ENCODE measurements around the gene UMOD. TPM values are rescaled to one million over a fixed set of nuclear protein-coding genes. Genes with fewer than 3 reads are reported as not detected.
A peak's percentile ranks its signal among the peaks of the same experiment; 100 is the strongest.

Gene UMOD
- total RNA-seq, 1 donor from 2014 or later, result not detected

GRCh38 chr16:20348365-20349185, 3.9 kb downstream of the UMOD start:
- TF ChIP-seq CTCF (conservative IDR thresholded peaks at IDR 0.05; ENCODE audit: low read depth, low read length), result peak; percentile 27
- DNase-seq (ENCODE audit: low read depth), result no peak

GRCh38 chr16:20347666-20348364, 4.7 kb downstream of the UMOD start:
- TF ChIP-seq CTCF (conservative IDR thresholded peaks at IDR 0.05; ENCODE audit: low read depth, low read length), result no peak
- DNase-seq (ENCODE audit: low read depth), result no peak

More at GRCh38 chr16:20348365-20349185, 3.9 kb downstream of the UMOD start:
- no peak overlapping the region for H3K4me3 ChIP-seq (ENCODE audit: low read depth, low read length)

DNA sequence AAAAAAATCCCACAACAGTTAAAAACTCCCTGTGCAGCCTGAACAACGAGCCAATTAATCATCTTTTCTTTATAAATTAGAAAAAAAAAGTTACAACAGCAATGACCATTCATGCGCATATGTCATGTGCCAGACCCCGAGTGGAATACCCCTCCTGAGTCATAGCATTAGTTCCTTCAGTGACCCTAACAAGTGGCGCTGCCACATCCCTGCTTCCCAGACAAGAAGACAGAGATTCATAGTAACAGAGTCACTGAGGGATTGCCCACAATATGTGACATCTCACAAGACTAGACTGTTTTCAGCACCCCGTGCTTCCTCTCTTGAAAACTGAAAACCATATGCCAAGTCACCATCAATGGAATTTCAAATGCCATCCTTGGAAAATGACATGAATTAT, 7.9 kb downstream of the UMOD start:
- H3K4me3 ChIP-seq (ENCODE audit: low read depth, low read length), result no peak overlapping the region
- TF ChIP-seq CTCF (conservative IDR thresholded peaks at IDR 0.05; ENCODE audit: low read depth, low read length), result no peak
- DNase-seq (ENCODE audit: low read depth), result no peak

More at GRCh38 chr16:20347666-20348364, 4.7 kb downstream of the UMOD start:
- no peak overlapping the region for H3K4me3 ChIP-seq (ENCODE audit: low read depth, low read length)

- no peak for DNase-seq (ENCODE audit: low read depth)
- TF ChIP-seq CTCF (conservative IDR thresholded peaks at IDR 0.05; ENCODE audit: low read depth, low read length), result no peak
- no peak overlapping the region for H3K4me3 ChIP-seq (ENCODE audit: low read depth, low read length)
These were observed 12.8 kb downstream of the UMOD start for GRCh38 chr16:20339744-20340143.

DNA sequence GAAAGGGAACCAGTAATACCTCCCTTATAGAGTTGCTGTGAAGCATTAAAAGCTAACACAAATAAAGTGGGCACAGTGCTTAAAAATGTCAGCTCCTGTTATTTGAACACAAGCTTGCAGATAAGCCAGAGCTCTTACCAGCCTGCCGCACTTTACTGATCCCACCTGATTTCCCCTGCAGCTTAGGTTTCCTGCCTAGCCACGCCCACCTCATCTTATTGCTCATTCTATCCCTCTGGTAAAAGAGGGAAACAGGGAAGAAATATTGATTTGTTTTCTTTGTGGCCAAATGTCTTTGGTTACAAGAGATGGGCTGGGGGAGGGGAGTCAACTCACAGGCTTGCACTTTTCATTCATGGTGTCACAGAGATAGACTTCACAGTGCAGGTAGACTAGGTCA, 15.6 kb downstream of the UMOD start:
- TF ChIP-seq CTCF (conservative IDR thresholded peaks at IDR 0.05; ENCODE audit: low read depth, low read length), result no peak
- no peak overlapping the region for H3K4me3 ChIP-seq (ENCODE audit: low read depth, low read length)
- DNase-seq (ENCODE audit: low read depth), result no peak

DNA sequence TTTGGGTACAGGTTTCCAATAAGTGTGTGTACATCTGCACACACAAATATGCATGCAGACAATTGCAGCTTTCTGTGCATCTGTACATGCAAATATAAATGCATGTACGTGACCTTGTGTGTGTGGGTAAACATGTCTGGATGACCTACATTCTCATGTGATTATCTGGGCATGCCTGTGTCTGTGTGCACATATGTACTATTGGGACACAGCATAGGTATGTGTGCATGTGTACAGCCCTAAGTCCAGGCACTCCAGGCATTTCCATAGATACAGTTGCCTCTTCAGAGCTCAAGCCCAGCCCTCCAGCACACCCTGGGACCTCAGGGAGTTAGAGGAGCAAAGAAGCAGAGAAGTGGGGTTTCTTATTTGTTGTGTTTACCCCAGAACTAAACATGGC, 18.1 kb downstream of the UMOD start:
- DNase-seq (ENCODE audit: low read depth), result no peak
- no peak overlapping the region for H3K4me3 ChIP-seq (ENCODE audit: low read depth, low read length)
- TF ChIP-seq CTCF (conservative IDR thresholded peaks at IDR 0.05; ENCODE audit: low read depth, low read length), result no peak

Measured in epithelial cell of proximal tubule (primary cell).